Dedifferentiated amniotic fluid mesenchymal stem cell (primary cell): Measurements from ENCODE around the gene PTPRN2.

Experiments
- DNase-seq: peaks from one replicate; pipeline ENCODE4 v3.0.0-alpha.2; 2016; ENCODE audit errors: extremely low spot score

Gene PTPRN2

GRCh38 chr7:157759246-157759805, 828.3 kb downstream of the PTPRN2 start:
- no peak for DNase-seq

DNA sequence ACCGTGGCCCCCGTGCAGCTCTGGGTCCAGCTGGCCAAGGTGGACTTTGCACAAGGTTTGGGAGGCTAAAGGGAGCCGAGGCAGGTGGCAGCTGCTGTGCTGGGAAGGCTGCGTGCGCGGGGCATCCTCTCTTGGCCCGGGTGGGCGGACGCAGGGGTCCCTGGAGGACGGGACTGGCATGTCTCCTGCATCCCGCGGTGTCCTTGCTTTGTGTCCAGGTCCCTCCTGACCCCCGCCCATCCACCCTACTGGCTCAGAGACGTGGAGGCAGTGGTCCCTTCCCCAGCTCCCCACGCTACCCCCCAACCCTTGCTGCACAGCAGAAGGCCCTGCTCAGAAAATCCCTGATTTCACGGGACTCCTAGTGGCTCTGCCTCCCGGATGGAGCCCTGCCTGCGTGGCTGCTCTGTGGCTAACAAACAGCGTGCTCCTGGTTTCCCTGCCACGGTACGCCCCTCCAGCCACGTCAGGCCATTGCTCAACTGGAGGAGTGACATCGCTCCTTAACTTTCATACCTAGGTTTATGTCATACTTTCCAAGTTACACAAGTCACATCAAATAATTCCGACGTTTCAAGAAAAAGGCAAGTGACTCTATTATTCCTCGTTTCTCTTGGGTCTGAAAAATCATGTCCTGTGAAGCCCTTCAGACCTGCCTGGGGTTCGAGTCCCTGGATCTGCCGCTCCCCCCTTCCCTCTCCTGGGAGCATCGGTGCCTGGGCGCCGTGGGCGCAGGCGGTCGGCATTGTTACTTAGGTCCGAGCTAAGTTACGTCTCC, 829.0 kb downstream of the PTPRN2 start:
- no peak for DNase-seq

- no peak for DNase-seq
Observed at GRCh38 chr7:157757776-157758467, 829.7 kb downstream of the PTPRN2 start.

DNA sequence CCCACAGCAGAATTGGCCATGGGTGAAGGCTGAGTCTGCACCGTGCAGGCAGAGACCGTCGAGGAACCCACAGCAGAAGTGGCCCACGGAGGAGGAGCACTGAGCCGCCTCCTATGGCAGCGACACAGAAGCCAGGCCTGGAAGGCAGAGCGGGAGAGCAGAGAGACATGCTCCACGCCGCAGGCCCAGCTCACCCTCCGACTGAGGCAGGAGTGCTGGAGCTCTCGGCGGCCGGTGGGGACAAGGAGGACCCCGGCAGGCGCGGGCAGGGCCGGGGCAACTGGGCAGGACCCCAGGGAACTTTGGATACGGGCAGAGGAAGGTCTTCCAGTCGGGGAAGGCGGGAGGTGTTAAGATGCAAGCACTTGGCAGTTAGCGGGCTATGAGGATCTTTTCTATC, 830.4 kb downstream of the PTPRN2 start:
- no peak for DNase-seq

DNA sequence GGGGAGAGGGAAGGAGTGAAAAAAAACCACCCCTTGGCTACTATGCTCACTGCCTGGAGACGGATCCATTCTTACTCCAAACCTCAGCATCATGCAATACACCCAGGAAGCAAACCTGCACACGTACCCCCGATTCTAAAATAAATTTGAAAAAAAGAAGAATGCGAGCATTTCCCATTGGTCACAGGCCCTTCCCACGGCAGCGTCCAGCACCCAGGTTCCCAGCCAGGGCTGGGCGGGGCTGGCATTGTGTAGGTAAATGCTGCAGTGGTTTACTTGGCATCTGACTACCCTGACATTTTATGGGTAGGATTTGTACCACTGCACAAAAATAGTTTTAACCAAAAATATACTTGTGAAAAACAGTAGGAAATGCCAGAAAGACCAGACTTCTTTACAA, 831.9 kb downstream of the PTPRN2 start:
- no peak for DNase-seq

DNA sequence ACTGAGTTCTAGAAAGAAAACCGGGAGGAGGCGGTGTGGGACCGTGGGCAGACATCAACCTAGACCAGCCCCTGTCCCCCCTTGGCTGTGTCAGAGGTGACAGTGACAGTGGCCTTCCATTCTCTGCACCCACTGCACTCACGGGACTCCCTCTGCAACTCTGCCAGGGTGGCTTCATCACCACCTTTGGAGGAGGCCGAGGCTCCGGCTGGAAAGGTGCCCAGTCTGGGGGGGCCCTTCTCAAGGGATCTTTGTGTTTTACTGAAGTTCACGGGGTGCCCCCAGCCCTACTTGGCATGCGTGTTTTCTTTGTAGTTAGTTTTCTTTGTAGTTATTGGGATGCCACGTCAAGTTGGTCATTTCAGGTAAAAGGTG, 833.2 kb downstream of the PTPRN2 start:
- DNase-seq: no peak

GRCh38 chr7:157753713-157754415, 833.8 kb downstream of the PTPRN2 start:
- DNase-seq: no peak

GRCh38 chr7:157752832-157753291, 834.8 kb downstream of the PTPRN2 start:
- no peak for DNase-seq

- DNase-seq: no peak
Observed at GRCh38 chr7:157751951-157752673, 835.5 kb downstream of the PTPRN2 start.

DNA sequence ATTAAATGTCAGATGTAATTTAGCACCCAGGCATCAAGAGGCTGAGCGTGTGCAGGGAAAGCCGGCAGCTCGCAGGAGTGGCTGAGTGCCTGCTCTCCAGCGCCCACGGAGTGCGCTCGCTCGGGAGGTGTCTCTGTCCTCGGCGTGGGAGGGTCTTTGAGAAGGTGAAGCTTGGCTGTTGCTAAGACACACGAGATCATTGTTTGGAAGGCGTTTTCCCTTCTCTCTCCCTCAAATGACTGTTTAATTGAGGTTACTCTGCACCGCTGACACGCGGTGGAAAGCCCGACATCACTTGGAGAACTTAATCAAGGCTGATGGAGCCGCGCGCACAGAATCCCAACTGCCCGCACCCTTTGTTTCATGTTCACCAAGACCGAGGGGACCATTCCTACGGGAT, 836.2 kb downstream of the PTPRN2 start:
- no peak for DNase-seq

DNA sequence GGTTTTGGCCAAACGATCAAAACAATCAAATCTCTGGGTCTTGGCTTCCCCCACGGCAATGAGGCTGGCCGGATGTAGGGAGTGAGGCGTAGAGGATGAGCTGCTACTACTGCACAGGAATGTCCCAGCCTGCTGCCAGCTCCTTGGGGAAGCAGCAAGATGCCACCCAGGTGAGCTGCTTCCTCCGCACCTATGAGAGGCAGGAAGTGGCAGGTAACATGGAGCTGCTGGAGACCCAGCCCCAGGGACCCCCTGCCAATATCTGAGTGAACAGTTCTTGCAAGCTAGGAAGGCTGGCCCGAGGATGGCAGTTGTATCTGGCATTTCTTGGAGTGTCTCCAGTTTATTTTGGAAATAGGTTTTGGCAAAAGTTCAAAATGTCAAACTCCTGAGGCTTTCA, 837.3 kb downstream of the PTPRN2 start:
- DNase-seq: no peak

- DNase-seq: no peak
Observed at GRCh38 chr7:157745721-157746709, 841.6 kb downstream of the PTPRN2 start.

GRCh38 chr7:157744786-157745601, 842.6 kb downstream of the PTPRN2 start:
- DNase-seq: no peak

DNA sequence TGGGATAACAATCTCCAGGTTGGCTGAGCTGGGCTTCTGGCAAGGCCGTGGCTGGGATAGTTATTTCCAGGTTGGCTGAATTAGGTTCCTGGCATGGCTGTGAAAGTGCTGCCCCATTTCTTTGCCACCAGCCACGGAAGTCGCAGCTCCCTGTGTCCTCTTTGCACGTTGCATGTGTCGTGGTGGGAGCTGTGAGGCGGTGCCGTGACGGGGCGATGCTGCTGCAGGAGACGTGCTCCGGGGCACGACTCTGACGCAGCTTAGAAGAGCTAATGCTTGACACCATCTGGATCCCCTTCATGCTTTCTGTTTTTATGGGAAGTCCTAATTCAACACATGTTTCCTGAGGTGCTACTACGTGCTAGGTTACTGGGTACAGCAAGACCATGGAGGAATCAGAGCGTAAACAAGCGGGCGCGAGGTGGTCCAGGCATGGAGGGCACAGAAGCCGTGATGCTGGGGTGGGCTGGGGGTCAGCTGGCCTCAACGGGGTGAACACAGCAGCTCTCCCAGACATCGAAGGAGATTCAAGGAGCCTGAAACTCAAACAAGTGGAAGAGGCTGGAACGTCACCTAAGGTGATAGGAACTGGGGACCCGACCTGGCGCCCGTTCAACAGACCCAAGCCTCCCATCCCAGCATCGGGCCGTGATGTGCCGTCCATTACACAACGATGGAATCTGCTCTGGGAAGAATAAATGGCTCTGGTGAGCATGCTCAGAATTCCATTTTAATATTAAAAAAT, 843.7 kb downstream of the PTPRN2 start:
- no peak for DNase-seq

DNA sequence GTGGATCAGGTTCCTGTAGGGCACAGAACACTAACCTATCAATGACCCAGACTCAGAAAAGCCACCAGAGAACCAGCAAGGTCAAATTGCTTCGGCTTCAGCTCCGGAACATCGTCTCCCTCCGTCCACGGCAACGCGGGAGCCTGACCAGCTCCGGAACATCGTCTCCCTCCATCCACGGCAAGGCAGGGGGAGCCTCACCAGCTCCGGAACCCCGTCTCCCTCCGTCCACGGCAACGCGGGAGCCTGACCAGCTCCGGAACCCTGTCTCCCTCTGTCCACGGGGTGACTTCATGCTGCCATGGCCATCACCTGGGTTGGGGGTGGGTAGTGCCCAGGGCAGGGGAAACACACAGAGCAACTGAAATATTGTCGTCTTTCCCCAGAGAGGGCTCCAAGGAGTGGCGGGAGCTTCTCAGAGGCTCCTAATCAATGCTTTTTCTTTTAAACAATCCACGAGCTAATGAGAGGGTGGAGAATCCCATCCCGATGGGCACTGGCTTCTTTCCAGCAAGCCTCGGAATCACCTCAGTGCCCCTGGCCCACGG, 847.3 kb downstream of the PTPRN2 start:
- DNase-seq: no peak

DNA sequence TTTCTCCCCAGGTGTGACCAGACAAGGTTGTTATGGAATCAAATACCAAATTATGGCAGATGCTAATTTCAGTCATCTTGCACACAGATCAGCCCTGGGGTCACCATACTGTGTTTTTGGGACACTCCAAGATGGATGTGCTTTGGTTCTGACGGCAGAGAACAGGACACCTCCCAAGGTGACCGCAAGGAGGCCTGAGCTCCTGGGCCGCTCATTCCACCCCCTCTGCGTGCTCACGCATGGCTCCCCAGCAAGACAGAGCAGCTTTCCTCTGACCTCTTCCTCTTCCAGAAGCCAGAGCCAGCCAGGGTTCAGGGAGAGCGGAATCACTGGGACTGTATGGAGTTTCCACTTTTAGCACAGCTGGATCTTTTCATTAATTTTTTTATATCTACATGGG, 848.0 kb downstream of the PTPRN2 start:
- no peak for DNase-seq

- DNase-seq: no peak
Observed at GRCh38 chr7:157739031-157739430, 848.6 kb downstream of the PTPRN2 start.

- DNase-seq: no peak
Observed at GRCh38 chr7:157738066-157738460, 849.6 kb downstream of the PTPRN2 start.
